ENCODE data around the gene DHX35.

DNA sequence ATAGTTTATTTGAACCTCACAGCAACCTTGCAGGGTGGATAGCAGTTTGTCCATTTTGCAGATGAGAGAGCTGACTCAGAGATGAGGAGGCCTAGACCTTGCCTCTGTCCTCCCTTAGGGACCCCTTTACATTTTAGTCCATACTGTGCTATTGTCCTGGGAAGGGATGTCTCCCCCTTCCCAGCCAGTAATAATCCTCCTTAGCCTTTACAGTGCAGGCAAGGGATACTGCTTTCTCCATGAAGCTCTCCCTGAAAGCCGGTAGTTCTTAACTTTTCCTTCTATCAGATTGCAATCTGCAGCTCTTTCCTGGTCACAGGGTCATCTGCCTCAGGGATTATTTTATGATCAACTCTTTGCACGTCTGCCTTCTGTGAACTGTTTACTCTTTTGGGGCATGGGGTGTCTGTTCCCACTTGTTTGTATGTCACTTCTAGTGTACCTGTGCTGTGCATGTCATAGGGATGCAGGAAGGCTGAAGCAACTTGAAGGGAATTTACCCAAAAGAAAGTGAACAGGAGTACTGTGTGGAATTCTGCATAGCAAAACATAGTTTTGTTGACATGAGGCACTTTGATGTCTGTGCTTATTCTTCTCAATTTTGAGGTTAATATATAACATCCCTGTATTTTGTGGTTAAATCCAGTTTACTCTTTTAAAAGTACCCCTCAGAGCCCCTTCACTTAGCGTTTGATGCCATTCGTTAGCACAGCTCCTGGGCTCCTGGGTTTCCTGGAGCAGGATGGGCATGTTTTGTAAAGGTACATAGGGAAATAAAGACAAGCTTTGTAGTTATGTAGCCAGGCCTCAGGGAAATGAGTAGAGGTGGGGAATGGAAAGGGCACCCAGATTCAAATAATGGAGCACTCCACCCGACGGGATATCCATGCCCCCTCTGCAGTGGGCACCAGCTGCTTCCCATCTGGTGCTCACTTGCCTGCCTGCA lies 38.1 kb downstream of the DHX35 start:
- TF ChIP-seq, protein P1, sequence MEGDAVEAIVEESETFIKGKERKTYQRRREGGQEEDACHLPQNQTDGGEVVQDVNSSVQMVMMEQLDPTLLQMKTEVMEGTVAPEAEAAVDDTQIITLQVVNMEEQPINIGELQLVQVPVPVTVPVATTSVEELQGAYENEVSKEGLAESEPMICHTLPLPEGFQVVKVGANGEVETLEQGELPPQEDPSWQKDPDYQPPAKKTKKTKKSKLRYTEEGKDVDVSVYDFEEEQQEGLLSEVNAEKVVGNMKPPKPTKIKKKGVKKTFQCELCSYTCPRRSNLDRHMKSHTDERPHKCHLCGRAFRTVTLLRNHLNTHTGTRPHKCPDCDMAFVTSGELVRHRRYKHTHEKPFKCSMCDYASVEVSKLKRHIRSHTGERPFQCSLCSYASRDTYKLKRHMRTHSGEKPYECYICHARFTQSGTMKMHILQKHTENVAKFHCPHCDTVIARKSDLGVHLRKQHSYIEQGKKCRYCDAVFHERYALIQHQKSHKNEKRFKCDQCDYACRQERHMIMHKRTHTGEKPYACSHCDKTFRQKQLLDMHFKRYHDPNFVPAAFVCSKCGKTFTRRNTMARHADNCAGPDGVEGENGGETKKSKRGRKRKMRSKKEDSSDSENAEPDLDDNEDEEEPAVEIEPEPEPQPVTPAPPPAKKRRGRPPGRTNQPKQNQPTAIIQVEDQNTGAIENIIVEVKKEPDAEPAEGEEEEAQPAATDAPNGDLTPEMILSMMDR (conservative IDR thresholded peaks at IDR 0.05 in 1 of 2, IDR thresholded peaks at IDR 0.05 in 1 of 2; ENCODE audit: extremely low read depth in 1 of 2, insufficient read depth in 1 of 2, low read depth in 1 of 2, low read length in 2 of 2), result no peak
- TF ChIP-seq EZH2 (IDR thresholded peaks at IDR 0.05; ENCODE audit: borderline replicate concordance, low read length), result no peak
